ENCODE results near the gene PRDM11.
"Not testable (repeated sequence)": the region's sequence is repeated elsewhere in the genome, so short reads cannot be mapped to it uniquely, and the experiment has no call there.

Gene PRDM11

DNA sequence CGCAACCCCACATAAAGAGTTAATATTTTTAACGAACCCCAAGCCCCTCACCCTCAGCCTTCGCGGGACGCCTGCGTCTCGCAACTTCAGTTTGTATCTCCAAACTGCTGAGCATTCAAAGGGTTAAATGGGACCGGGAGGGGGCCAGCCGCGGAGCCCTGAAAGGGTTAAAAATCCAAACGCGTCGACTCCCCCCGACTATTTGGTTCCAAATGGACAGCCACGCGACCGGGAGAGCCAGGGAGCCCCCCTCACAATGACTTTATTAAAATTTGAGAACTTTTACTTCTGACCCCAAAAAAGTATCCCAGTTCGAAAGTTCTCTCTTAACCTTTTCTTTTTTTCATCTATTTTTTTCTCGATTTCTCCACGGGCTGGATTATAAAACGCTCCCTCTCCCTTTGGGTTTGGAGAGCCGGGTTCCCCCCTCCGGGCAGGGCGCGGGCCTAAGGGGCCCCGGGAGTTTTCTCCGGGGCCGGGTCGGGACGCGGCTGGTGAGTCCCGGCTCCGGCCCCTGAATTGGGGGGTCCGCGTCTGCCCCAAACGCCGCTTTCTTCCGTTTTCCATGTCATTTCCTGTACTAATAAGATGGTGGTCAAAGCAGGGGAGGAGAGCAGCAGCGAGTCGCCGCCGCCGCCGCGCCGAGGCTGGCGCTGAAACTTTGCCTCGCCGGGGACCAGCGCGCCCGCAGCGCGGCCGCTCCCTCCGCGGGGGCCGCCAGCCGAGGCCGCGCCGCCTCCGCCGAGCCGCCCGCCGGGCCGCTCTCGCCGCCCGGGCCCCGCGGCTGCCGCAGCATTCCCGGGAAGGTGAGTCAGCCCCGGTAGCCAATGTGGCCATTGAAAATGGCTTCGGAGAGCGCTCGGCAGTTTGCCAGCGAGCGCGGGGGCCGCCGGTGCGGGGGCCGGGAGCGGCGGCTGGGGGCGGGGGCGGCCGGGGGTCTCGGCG is at the start of gene PRDM11:
Gene PRDM11, plus strand, starts transcription at position 568 of the 945 bp plus-strand sequence. CDS start 35,128 bp downstream, outside the sequence.
- DNase-seq = peak; percentile 32

DNA sequence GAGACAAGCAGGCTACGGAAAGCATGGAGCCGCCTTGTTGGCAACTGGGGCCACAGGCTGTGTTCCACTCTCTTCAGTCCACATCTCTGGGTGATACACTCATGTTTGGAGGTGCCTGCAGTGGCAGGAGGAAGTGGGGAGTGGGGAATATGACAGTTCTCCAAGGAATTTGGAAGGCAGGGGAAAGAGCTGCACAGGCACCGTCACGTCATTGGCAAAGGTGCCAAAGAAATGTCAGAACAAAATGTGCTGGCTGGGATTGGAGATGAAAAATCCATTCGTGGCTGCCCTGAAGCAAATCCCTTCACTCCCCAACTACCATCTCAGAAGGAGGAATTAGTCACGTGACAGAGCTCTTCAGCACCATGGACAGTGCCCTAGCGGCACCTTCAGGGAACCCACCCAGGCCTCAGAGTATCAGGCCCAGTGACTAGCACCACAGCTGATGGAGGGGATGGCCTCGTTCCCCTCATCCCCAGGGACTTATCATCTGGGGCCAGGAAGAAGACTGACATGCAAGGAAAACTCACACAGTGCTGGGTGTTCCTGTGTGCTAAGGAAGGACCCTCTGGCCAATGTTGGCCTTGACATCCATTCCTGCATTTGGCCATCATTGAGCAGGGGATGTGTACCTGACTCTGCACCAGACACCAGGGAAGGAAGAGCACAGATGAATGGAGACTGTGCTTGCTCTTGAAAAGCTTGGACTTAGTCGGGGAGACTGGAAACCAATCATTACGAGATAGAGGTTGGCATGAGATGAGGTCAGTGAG is 48.5 kb upstream of the PRDM11 start:
- DNase-seq = peak; percentile 32

DNA sequence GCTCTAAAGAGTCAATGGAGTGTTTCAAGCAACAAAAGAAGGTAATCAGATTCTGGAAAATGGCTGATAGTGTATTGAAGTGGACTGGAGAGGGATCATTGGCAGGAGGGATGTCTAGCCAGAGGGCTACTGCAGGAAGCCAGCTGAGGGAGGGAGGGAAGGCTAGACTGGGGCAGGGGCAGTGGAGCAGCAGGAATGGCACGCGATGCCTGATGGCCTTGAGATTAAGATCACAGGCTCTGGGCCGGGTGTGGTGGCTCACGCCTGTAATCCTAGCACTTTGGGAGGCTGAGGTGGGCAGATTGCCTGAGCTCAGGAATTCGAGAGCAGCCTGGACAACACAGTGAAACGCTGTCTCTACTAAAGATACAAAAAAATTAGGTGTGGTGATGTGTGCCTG is 47.5 kb upstream of the PRDM11 start:
- DNase-seq = no peak

DNA sequence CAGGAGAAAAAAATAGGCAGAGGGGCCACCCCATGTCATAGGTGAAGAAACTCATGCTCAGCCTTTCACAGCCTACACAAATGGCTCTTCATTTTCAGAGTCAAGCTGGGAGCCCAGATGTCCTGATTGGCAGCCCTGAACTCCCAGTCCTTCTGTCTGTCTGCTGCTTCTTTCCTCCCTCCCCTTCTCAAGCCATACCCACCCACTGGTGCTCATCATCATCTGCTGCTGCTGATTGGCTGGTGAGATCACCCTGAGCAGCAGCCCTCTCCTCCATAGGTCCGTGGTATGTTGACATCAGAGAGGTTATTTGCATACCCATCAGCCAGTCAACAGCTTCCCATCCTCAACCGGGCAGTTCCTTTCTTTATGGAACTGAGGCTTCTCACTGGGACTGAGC is 46.1 kb upstream of the PRDM11 start:
- no peak for DNase-seq

DNA sequence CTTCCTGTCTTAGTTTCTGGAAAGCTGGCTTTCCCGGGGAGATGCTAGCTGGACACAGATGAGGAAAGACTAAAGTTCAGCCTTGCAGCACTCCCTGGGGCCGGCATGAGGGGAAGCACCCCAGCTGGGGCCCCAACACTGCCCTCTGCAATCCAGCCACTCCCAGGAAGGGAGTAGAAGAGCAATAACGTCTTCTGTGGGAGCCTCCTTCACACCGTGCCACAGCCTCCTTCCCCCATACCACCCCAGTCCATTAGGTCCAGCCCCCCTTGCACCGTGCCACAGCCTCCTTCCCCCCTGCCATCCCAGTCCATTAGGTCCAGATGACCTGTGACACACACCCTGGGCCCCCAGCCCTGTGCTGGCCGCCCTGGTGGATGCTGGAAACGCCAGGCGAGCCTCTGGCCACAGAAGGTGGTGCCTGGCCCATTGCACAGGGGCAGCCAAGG is 44.1 kb upstream of the PRDM11 start:
- DNase-seq = no peak

DNA sequence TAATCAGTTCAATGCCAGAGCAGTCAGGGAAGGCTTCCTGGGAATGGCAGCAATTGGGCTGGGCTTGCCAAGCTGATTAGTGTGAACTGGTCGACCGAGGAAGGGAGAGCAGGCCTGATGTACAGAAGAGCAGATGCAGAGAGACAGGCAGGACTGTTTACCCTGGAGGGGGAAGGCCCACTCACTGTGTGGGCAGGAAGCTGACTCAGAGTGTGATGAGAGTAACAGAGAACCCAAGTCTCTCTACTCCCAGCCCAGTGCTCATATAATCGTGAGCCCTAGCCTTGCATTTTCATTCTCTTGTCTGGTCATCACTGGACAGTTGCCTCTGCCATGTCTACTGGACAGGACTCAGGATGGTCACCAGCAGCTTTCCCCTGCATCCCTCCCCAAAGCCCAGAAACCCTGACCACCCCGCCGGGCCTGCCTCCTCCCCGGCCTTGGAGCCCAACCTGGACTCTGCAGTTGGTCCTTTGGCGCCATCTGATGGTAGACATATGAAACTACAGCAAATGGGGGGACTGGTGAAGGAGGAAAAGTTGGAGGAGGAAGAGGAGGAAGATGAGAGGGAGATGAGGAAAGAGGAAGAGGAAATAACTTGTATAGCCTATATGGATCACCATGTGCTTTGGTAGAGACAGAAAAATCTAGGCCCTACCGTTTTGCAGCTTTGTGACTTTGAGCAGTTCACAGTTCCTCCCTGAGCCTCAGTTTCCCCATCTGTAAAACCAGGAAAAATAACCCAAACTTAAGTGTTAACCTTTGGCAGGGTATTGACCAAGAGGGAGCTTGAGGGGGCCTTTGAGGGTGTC is 43.4 kb upstream of the PRDM11 start:
- DNase-seq = peak; percentile 61

DNA sequence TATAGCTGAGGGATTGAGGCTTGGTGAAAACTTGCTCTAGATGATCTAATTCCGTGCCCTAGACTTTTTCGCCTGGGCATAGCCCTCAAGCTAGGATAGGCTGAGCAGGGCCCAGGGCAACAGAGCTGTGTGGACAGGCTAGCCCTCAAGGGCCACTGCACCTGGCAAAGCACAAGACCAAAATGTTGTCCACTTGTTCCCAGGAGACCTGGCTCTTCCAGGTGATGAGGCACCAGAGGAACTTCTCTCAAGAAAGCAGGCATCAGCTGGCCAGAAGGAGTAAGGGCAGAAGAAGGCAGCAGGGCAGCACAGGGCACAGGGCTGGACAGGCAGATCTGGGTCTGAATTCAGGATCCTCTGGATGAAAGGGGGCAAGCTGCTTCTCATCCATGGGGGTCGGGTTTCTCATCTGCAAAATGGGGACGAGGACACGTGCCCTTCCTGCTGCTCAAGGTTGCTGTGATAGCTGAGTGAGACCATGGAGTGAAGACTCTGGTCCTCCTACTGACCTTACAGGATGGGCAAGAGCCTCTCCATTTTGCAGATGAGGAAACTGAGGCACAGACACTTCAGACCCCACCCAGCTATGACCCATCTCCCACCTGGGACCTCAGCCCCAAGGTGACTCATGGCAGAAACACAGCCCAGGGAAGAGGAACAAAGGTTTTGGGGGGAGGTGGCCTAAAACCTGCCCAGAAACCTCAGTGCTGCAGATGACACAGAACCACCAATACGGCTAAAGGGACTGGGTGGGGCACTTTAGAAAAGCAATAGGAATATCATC is 42.2 kb upstream of the PRDM11 start:
- no peak for DNase-seq

DNA sequence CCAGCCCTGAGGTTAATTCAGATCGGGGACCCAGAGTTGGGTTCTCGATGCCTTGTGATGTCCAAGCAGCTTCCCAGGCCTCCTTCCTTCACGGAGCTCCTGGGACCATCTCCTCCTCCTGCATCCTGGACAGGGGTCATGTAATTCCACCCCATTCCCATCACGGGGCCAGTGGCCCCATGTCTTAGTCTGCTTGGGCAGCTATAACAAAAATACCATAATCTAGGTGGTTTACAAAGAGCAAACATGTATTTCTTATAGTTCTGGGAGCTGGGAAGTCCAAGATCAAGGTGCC is 41.7 kb upstream of the PRDM11 start:
- no peak for DNase-seq

DNA sequence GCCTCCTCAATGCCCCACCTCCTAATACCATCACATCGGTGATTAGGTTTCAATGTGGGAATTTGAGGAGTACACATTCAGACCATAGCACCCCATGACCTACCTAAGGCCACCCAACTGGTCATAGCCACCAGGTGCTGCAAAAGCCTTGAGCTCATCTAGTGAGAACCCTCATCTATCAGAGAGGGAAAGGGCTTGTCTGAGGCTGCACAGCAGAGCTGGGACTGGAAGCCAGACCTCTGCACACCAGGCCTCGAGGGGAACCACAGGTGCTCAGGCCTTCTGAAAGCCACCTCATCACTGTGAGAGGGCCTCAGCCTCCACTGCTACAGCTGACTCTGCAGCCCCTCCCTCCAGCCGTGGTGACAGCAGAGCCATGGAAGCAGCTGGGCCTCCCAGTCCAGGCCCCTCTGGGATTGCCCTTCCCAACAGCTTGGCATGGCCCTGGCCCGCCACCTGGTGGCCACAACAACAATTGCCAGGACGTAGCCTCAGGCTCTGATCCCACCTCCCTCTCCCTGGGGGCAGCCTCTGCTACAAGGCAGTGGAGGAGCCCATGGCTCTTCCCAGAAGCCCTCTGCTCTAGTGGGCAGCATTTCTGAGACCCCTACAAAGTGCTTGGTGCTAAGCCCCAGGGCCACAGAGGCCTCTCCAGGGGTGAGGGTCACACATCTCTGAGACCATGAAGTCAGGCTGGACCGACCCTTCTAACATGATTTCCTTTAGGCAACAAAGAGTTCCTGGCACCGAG is 41.0 kb upstream of the PRDM11 start:
- peak; percentile 60 for DNase-seq

DNA sequence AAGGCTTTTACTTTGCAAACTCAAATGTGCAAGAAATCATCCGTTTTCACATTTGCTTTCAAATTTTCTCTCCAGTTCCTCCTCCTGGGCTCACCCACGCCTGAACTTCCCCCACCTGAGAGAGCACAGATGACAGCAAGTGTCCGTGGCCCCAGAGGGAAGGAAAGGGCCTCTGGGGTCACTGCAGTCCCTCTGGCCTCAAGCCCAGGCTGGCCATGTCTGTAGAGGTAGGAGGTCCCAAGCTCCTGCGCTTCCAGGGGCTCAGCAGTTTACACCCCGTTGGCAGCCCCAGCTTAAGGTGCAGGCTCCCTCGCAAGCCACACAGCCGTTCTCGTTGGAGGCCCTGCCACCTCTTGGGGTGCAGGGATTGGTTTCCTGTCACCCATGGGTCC is 40.5 kb upstream of the PRDM11 start:
- no peak for DNase-seq

DNA sequence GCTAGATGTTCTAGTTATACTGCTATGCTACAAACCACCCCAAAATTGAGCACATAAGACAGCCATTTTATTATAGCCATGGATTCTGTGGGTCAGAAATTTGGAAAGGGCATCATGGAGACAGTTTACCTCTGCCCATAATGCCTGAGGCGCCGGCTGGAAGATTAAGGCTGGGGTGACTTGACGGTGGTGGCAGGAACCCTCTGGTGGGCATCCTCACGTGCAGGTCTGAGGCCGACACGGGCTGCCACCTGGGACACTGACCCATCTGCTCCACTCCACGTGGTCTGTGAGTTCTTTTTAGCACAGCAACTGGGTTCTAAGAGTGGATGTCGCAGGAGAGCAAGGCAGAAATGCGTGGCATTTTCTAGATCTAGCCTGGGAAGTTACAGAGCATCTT is 40.0 kb upstream of the PRDM11 start:
- no peak for DNase-seq

DNA sequence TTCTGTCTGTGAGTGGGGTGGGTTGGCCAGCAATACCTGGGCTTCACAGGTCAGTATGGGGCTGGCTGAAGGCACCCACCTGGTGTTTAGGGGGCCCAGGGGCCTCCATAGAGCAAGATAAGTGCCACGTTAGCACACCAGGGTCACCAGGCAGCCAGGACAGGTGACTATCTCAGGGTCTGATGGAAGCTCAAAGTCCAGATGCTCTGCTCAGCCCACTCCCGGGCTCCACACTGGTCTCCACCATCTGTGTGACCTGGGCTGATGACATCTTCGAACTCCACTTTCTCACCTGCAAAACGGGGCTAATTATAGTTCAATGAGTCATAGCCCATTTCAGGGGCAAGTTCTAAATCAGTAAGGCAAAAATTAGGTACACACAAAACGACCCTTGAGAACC is 39.4 kb upstream of the PRDM11 start:
- DNase-seq = no peak

DNA sequence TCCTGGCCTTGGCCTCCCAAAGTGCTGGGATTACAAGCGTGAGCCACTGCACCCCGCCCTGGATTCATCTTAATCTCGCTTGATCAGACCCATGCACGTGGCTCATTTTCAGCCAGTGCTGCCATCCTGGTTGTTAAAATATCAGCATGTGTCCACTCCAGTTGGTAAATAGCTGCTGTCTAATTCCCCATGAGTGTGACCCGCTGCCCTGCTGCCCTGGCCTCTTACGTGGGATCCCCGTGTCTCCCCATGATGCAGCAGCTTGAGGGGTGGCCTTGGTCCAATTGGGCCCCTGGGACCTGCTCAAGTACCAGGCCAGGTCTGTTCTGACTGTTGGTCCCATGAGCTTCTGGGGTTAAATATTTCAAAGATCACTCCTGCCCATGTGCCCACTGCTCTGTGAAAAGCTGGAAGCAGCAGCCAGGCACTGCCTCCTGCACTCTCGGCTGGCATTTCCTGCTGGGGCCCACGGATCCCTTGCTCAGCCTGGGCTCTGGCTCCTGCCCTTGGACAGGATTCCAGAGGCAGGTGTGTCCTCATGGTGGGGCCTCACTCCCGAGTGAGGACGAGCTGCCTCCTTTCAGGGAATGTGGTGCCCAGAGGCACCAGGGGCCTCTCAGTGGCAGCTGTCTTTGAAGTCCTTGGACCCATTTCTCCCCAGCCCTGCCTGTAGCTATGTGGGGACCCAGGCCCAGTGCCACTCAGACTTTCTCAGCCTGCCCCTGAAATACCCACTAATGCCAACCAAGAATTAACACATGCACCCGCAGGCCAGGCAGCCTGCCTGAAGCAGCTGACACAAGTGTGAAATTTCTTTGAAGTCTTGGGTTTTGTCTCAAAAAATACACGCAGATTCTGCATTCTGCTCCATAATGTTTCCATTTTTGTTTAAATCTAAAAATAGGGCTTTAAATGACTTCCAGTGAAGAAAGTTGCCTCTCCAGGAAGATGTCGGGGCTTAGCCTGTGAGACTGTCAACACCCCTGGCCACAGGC is 38.1 kb upstream of the PRDM11 start:
- DNase-seq = no peak

DNA sequence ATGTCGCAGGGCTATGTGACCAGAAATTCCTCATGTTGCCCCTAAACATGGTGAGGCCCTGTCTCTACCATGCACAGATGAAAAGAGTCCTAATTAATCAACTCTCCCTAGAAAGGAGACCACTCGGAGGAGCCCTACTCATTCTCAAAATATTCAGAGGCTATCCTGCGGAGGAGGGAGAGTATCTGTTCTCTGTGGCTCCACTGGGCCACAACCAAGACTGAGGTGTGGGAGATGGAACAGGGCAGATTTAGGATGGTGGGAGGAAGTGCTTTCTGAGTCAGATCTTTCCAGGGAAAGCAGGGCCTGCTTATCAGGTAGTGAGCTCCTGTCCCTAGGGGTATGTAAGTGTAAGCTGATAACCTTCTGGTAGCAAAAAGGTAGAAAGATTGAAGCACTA is 37.0 kb upstream of the PRDM11 start:
- DNase-seq = no peak

DNA sequence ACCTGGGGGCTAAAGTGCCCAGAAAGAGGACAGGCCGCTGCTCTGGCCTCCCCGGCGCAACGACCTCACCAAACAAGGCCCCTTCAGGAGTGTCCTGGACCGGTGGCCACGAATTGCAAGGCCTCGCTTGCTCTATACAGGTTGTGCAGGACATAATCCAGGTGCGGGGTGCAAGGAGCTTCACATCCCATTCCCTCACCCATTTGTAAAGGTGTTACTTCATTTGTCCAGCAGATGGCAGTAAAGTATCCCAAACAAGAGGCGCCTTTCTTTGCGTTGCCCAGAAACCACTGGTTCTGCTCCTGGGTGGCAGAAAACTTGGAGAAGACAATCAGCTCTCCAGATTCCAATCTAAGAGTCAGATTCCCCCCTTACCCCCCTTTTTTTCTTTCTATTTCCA is 35.9 kb upstream of the PRDM11 start:
- peak; percentile 37 for DNase-seq

DNA sequence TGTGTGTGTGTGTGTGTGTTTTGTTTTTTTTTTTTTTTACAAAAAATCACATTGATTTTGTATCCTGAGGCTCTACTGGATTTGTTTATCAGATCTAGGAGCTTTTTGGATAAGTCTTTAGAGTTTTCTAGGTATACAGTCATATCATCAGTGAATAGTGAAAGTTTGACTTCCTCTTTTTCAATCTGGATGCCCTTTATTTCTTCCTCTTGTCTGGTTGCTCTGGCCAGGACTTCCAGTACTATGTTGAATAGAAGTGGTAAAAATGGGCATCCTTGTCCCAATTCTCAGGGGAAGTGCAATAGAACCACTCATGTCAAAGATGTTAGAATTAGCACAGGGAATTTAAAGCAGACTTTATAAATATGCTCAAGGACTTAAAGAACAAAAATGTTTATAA is 32.6 kb upstream of the PRDM11 start:
- DNase-seq = no peak

DNA sequence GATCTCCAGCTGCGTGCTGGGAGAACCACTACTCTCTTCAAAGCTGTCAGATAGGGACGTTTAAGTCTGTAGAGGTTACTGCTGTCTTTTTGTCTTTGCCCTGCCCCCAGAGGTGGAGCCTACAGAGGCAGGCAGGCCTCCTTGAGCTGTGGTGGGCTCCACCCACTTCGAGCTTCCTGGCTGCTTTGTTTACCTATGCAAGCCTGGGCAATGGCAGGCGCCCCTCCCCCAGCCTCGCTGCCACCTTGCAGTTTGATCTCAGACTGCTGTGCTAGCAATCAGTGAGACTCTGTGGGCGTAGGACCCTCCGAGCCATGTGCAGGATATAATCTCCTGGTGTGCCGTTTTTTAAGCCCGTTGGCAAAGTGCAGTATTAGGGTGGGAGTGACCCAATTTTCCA is 18.6 kb upstream of the PRDM11 start:
- DNase-seq = not testable (repeated sequence)

DNA sequence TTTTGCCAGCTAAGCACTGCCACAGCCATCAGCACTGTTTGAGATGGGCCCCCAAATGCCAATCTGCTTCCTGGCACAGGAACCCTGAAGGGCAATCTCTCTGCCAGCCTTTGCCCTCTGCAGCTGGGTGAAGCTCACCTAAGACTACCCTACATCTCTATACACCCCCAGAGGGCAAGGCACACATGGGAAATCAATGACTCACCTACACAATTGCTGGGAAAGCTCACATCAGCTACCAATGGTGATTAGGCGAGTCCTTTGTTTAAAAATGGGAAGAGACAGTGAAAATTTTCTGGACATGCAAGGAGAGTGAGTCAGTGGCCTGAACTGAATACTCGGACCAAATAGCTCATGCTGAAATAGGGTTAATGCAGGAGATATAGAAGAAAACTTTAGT is 12.6 kb upstream of the PRDM11 start:
- no peak for DNase-seq

DNA sequence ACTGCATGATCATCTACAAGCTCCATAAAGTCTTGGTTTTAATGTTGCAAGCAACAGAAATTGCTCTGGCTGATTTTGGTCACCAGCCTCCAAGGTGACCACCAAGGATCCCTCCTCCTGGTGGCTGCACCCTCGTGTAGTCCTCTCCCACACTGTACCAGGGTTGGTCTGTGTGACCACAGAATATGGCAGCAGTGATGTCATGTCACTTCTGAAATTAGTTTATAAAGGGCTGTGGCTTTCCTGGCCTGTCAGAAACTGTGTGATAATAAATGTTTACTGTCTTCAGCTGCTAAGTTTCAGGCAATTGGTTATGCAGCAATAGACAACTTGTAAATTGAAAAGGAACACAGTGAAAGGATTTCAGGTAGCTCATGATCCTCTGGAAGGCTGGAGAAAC is 5.3 kb upstream of the PRDM11 start:
- DNase-seq = no peak

DNA sequence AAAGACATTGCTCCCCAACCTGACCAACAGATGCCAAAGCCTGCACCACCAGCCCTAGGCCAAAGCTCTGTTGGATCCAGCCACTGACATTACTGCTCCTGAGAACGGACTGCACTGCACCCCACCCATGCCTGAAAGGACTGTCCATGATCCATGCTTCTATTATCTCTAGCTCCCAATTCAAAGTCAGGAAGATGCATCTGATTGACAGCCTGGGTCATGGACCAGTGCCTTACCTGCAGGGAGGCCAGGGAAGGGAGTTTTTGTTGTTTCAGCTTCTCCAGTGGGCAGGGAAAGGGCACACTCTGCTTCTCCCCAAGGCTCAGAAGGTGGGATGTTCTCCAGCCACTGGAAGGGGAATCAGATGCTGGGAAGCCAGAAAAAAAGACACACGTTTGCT is 4.8 kb upstream of the PRDM11 start:
- no peak for DNase-seq
